ENCODE results near the gene DCLRE1C.

- TF ChIP-seq CTCF (IDR thresholded peaks at IDR 0.05; ENCODE audit: low read depth, low read length, missing input control) (no peak), ZBTB33 (IDR thresholded peaks at IDR 0.05) (no peak), JUND (IDR thresholded peaks at IDR 0.05) (no peak), YY1 (IDR thresholded peaks at IDR 0.05) (no peak), RXRA (IDR thresholded peaks at IDR 0.05) (no peak), HNF4A (conservative IDR thresholded peaks at IDR 0.05) (no peak), RAD21 (IDR thresholded peaks at IDR 0.05) (no peak), NR2F2 (IDR thresholded peaks at IDR 0.05) (no peak), TAF1 (conservative IDR thresholded peaks at IDR 0.05) (no peak), GABPA (IDR thresholded peaks at IDR 0.05 in 1 of 2, conservative IDR thresholded peaks at IDR 0.05 in 1 of 2) (no peak)
- TF ChIP-seq, protein P1, sequence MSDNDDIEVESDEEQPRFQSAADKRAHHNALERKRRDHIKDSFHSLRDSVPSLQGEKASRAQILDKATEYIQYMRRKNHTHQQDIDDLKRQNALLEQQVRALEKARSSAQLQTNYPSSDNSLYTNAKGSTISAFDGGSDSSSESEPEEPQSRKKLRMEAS (IDR thresholded peaks at IDR 0.05) = no peak
Measured at GRCh38 chr10:14855453-14855852, 98.4 kb downstream of the DCLRE1C start.
